ENCODE results near the gene MGRN1. TPM values are rescaled to one million over a fixed set of nuclear protein-coding genes. Genes with fewer than 3 reads are reported as not detected.

MGRN1 gene
- total and polyA plus RNA-seq, 8 donors: 13.2 to 469 (median 56.1) TPM

DNA sequence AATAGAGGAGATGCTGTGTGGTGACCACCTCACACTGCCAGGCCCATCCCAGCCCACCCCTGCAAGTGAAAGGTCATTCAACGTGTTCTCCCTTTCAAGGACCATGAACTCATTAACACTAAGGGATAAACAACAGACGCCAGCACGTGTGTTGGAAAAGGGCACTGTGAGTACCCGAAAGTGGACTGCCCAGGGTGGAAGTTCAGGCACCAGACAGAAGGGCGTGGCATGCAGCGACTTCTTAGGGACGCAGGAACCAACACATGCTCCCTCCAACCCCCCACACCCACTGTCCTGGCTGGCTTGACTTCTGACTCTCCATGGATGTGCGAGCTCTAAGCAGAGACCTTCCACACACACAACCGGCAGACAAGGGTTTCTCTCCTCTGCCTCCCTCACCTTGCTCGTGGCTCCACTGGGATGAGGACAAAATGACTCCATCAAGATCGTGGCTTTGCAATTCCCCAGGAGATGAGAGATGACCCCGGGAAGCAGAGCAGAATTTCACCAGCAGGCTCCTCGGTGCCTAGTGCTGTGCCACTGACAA, 20.9 kb upstream of the MGRN1 start:
- no peaks in the 10 kb centered on the region for H3K9me3 ChIP-seq
- intact Hi-C loops (cut with DNase I; ENCODE audit: low total_unique reads): no loop called here
- H3K27me3 ChIP-seq: peaks cover 0 to 21% (median 0%) of the 10 kb centered on the region in 3 donors
- H3K4me1 ChIP-seq: peaks cover 0 to 35% (median 20%) of the 10 kb centered on the region in 4 donors
- H3K4me3 ChIP-seq: no peak overlapping the region
- peaks cover 12 to 21% (median 18%) of the 10 kb centered on the region in 4 donors for H3K36me3 ChIP-seq
- no peak for TF ChIP-seq EP300 (IDR thresholded peaks at IDR 0.05)
- no peak for TF ChIP-seq POLR2AphosphoS5 (IDR thresholded peaks at IDR 0.05)
- TF ChIP-seq POLR2A (IDR thresholded peaks at IDR 0.05): no peak
- TF ChIP-seq, protein P1, sequence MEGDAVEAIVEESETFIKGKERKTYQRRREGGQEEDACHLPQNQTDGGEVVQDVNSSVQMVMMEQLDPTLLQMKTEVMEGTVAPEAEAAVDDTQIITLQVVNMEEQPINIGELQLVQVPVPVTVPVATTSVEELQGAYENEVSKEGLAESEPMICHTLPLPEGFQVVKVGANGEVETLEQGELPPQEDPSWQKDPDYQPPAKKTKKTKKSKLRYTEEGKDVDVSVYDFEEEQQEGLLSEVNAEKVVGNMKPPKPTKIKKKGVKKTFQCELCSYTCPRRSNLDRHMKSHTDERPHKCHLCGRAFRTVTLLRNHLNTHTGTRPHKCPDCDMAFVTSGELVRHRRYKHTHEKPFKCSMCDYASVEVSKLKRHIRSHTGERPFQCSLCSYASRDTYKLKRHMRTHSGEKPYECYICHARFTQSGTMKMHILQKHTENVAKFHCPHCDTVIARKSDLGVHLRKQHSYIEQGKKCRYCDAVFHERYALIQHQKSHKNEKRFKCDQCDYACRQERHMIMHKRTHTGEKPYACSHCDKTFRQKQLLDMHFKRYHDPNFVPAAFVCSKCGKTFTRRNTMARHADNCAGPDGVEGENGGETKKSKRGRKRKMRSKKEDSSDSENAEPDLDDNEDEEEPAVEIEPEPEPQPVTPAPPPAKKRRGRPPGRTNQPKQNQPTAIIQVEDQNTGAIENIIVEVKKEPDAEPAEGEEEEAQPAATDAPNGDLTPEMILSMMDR (IDR thresholded peaks at IDR 0.05): no peak
- 37 to 50% (median 41%) methylated on average over 11 to 13 of the region's 13 CpGs for WGBS, 5 donors
- H3K27ac ChIP-seq: no peak overlapping the region
- DNase-seq: no peak

DNA sequence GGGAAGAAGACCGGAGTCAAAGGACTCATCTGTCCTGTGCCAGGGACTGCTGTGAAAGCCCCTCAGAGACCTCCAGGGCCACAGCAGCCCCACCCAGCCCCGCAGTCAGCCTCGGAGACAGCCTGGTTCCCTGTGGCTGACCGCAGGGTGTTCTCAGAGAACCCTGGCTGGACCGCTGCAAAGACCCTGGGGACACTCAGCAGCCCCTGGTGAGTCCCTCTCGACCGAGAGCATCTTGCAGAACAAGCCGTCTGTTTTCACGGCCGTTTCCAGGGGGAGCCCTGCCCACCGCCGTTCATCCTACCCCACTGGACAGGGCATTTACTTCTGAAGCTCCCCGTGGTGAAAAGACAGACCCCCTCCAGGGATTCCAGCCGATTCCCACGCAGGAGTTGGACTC, 20.2 kb upstream of the MGRN1 start:
- H3K36me3 ChIP-seq: peaks cover 19 to 28% (median 25%) of the 10 kb centered on the region in 4 donors
- no peak for DNase-seq
- intact Hi-C loops (cut with DNase I; ENCODE audit: low total_unique reads): no loop called here
- H3K4me1 ChIP-seq: peaks cover 0 to 35% (median 21%) of the 10 kb centered on the region in 4 donors
- H3K27me3 ChIP-seq: peaks cover 0 to 21% (median 0%) of the 10 kb centered on the region in 3 donors
- no peaks in the 10 kb centered on the region for H3K9me3 ChIP-seq
- WGBS, 5 donors: 56 to 72% (median 70%) methylated on average over 12 to 15 of the region's 15 CpGs
- H3K27ac ChIP-seq: no peak overlapping the region
- TF ChIP-seq, protein P1 (IDR thresholded peaks at IDR 0.05): no peak
- no peak for TF ChIP-seq EP300 (IDR thresholded peaks at IDR 0.05)
- H3K4me3 ChIP-seq: no peak overlapping the region

DNA sequence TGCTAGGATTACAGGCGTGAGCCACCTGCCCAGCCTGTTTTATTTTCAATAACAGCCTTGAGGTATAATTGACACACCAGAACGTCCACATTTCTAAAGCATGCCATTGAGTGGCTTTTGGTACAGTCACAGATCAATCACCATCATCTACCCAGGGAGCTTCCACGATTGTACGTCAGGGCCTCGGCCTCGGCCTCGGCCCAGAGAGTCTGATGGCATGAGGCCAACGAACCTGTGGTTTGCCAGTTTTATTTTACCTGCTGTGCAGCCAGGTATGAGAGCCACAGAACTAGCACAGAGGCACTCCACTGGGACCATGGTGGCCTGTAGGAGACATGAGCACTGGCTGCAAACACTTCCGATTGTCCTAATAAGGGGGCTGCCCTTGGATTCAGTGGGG, 18.3 kb upstream of the MGRN1 start:
- DNase-seq: peak in 1 of 2 donors; percentile 65
- H3K4me1 ChIP-seq: peaks cover 9 to 46% (median 28%) of the 10 kb centered on the region in 4 donors
- H3K4me3 ChIP-seq: no peak overlapping the region
- peaks cover 22 to 41% (median 37%) of the 10 kb centered on the region in 4 donors for H3K36me3 ChIP-seq
- H3K9me3 ChIP-seq: no peaks in the 10 kb centered on the region
- peaks cover 0 to 12% (median 0%) of the 10 kb centered on the region in 3 donors for H3K27me3 ChIP-seq
- 35 to 62% (median 54%) methylated on average over 8 to 9 of the region's 9 CpGs for WGBS, 5 donors
- intact Hi-C loops (cut with DNase I; ENCODE audit: low total_unique reads): no loop called here
- TF ChIP-seq POLR2A (IDR thresholded peaks at IDR 0.05): no peak
- no peak for TF ChIP-seq EP300 (IDR thresholded peaks at IDR 0.05)
- TF ChIP-seq, protein P1 (IDR thresholded peaks at IDR 0.05): no peak
- no peak for TF ChIP-seq POLR2AphosphoS5 (IDR thresholded peaks at IDR 0.05)
- H3K27ac ChIP-seq: no peak overlapping the region

DNA sequence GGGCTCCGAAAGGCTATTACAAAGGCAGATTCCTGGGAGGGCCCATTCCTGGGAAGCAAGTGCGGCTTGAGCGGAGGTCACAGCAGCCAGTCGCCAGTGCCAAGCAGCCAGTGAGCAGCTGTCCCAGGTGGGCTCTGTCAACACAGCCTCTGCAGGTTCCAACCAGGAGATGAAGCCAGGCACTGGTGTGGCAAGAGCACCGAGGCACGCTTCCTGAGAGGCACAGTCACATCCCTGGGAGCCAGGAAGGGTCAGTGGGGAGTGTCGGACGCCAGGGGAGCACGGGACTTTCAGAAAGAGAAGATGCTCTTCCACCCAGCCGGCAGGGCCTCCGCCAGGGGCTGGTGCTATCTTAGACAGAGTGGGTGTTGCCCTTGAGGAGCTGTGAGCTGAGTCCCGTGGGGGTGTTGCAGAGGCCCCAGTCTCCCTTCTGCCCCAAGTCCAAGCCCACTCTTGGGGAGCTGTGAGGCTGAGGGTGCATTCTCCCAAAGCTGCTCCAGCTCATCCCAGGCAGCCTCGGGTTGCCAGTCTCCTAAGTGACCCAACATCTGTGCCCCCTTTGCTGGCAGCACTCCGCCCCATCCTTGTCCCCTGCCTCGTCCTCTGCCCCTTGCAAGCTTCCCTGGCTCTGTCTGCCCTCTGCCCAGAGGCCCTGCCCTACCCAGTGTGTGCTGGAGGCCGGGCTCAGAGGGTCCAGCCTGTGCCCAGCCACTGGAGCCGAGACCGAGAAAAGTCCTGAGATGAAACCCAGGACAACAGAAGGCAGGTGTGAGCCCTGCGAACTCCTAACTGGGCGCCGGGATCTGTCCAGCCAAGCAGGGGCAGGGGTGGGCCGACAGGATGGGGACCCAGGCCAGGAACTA, 16.6 kb upstream of the MGRN1 start:
- peaks cover 22 to 41% (median 38%) of the 10 kb centered on the region in 4 donors for H3K36me3 ChIP-seq
- intact Hi-C loops (cut with DNase I; ENCODE audit: low total_unique reads): no loop called here
- H3K4me1 ChIP-seq: peaks cover 22 to 51% (median 39%) of the 10 kb centered on the region in 4 donors
- WGBS, 5 donors: 77 to 91% (median 91%) methylated on average over 11 to 22 of the region's 22 CpGs
- no peak for DNase-seq
- no peak for TF ChIP-seq POLR2A (IDR thresholded peaks at IDR 0.05)
- TF ChIP-seq, protein P1 (IDR thresholded peaks at IDR 0.05): no peak
- TF ChIP-seq EP300 (IDR thresholded peaks at IDR 0.05): no peak
- H3K27ac ChIP-seq: no peak overlapping the region
- no peaks in the 10 kb centered on the region for H3K27me3 ChIP-seq
- H3K9me3 ChIP-seq: no peaks in the 10 kb centered on the region
- no peak overlapping the region for H3K4me3 ChIP-seq
